ENCODE results near the gene TTC6. TPM values are rescaled to one million over a fixed set of nuclear protein-coding genes. Genes with fewer than 3 reads are reported as not detected.

TTC6 gene
- total and polyA plus RNA-seq, 3 experiments from 2014 or later = not detected

DNA sequence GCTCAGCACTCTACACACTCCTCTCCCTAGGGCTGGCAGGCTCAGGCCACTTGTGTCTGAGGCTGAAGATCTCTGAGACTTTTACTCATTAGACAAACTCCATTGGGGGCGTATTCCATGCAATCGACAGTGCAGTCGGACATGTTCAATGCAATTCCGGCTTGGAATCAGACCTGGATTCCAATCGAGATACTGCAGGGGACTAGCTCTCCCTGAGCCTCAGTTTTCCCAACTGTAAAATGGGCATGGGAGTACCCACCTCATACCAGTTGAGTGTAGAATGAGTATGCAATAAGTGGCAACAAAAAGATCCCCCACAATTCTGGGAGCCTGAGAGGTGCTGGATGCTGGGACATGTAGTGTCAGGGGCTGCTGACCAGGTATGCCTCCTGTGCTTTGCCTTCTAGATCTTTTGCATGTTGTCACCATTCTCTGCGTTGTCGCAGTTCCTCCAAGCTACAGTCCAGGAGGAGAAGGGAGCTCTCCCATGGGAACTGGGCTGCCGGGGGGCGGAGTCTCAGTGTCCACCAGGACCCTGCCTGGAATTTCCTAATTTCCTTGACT is 8.3 kb downstream of the TTC6 start:
- Histone ChIP-seq H3K27ac (ENCODE audit: low read depth, low read length) (no peak overlapping the region), H3K27me3 (ENCODE audit: insufficient read depth, low read length, poor library complexity, severe bottlenecking) (peaks cover 25% of the 10 kb centered on the region), H3K36me3 (ENCODE audit: insufficient read depth, low read length) (no peaks in the 10 kb centered on the region), H3K9me3 (ENCODE audit: low read length) (no peaks in the 10 kb centered on the region), H3K4me1 (ENCODE audit: insufficient read depth, low read length) (peaks cover 3% of the 10 kb centered on the region), H3K4me3 (ENCODE audit: low read length) (no peak overlapping the region)
- no peak overlapping the region for H3K27ac Mint-ChIP-seq
- H3K9me3 Mint-ChIP-seq = peaks cover 0 to 21% (median 16%) of the 10 kb centered on the region in 5 donors
- H3K36me3 Mint-ChIP-seq = no peaks in the 10 kb centered on the region
- POLR2A ChIA-PET = no interaction called here
- no peak for DNase-seq
- peaks cover 4 to 6% (median 5%) of the 10 kb centered on the region in 3 donors for H3K4me1 Mint-ChIP-seq
- peaks cover 32 to 37% of the 10 kb centered on the region in 2 donors for H3K27me3 Mint-ChIP-seq
- H3K4me3 Mint-ChIP-seq = no peak overlapping the region
- CTCF ChIA-PET = no interaction called here

DNA sequence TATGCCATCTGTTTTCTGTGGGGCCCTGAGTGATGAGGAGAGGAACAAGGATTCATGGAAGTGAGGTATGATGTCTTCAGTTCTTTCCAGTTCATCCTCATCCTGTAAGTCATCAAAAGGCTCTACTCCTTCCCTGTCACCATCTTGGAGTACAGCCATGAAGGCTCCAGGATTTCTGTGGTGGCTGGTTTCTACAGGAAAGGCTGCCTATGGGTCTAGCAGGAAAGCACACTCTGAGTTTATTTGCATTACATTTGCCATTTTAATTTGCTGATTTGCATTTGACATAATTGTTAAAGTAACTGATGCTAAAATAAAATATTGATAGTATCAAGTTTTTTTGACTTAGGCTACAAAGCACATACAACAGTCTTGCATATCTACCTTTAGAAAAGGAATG is 11.2 kb downstream of the TTC6 start:
- no peaks in the 10 kb centered on the region for H3K9me3 ChIP-seq (ENCODE audit: low read length)
- Mint-ChIP-seq H3K4me1 (no peaks in the 10 kb centered on the region), H3K27me3 (peaks cover 14 to 18% of the 10 kb centered on the region in 2 donors), H3K9me3 (peaks cover 2 to 18% (median 11%) of the 10 kb centered on the region in 5 donors), H3K4me3 (no peak overlapping the region), H3K36me3 (no peaks in the 10 kb centered on the region), H3K27ac (no peak overlapping the region)
- H3K36me3 ChIP-seq (ENCODE audit: insufficient read depth, low read length) = no peaks in the 10 kb centered on the region
- H3K27me3 ChIP-seq (ENCODE audit: insufficient read depth, low read length, poor library complexity, severe bottlenecking) = peaks cover 4% of the 10 kb centered on the region
- no peaks in the 10 kb centered on the region for H3K4me1 ChIP-seq (ENCODE audit: insufficient read depth, low read length)
- DNase-seq = no peak
- CTCF ChIA-PET = no interaction called here
- no peak overlapping the region for H3K27ac ChIP-seq (ENCODE audit: low read depth, low read length)
- no peak overlapping the region for H3K4me3 ChIP-seq (ENCODE audit: low read length)
- POLR2A ChIA-PET = no interaction called here

DNA sequence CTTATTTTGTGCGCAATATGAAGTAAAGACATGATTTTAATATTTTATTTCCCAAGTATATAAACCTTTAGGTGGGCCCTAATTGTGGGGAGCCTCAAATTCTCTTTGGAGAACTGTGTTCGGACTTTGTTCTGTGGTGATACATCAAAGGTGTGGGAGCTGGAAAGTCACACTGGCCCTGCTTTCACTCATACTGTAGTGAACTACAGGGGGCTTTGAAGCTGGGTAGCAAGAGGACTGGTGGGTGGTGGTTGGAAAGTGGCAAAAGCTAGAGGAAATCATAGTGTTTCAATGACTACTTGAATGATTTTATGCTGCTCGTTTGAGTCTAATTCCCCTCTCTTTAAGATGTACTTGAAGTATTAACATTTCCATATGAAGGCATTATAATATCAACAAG is 13.2 kb downstream of the TTC6 start:
- ChIA-PET CTCF (no interaction called here), POLR2A (no interaction called here)
- H3K4me1 Mint-ChIP-seq = no peaks in the 10 kb centered on the region
- Histone ChIP-seq H3K36me3 (ENCODE audit: insufficient read depth, low read length) (no peaks in the 10 kb centered on the region), H3K27me3 (ENCODE audit: insufficient read depth, low read length, poor library complexity, severe bottlenecking) (no peaks in the 10 kb centered on the region), H3K4me3 (ENCODE audit: low read length) (no peak overlapping the region), H3K4me1 (ENCODE audit: insufficient read depth, low read length) (no peaks in the 10 kb centered on the region), H3K9me3 (ENCODE audit: low read length) (no peaks in the 10 kb centered on the region), H3K27ac (ENCODE audit: low read depth, low read length) (no peak overlapping the region)
- no peak for DNase-seq
- peaks cover 12 to 22% (median 18%) of the 10 kb centered on the region in 5 donors for H3K9me3 Mint-ChIP-seq
- no peak overlapping the region for H3K27ac Mint-ChIP-seq
- H3K4me3 Mint-ChIP-seq = no peak overlapping the region
- no peaks in the 10 kb centered on the region for H3K36me3 Mint-ChIP-seq
- H3K27me3 Mint-ChIP-seq = peaks cover 13 to 14% of the 10 kb centered on the region in 2 donors

DNA sequence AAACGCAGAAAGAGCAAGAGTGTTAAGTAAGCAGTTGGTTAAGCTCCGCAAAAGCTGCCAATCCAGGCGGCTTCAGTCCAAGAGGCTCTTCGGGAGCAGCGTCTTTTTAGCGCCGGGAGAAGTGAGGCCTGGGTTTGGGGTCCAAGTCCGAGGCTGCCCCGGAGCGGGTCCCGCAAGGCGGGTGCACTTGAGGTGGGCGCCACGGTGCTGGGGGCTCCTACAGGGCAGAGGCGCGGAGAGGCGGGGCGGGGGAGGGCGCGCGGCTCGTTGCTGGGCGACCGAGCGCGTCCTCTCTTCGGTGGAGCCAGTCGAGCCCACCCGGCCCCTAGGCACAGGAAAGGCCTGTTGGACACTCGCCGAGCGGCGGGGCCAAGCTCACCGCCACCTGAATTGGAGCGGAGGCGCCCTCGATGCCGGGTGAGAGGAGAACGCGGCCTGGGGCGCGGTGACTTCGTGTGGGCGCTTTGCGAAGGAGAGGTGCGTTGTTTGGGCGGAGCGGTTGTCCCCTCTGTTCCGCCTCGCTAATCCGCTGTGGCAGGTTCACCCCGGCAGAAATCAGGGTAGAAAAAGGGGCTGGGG is 15.6 kb downstream of the TTC6 start:
- Mint-ChIP-seq H3K36me3 (peaks cover 0 to 3% (median 1%) of the 10 kb centered on the region in 3 donors), H3K4me3 (no peak overlapping the region), H3K4me1 (no peaks in the 10 kb centered on the region), H3K27ac (no peak overlapping the region), H3K9me3 (peaks cover 22 to 36% (median 30%) of the 10 kb centered on the region in 5 donors), H3K27me3 (peaks cover 7 to 14% of the 10 kb centered on the region in 2 donors)
- Histone ChIP-seq H3K27ac (ENCODE audit: low read depth, low read length) (no peak overlapping the region), H3K36me3 (ENCODE audit: insufficient read depth, low read length) (no peaks in the 10 kb centered on the region), H3K4me1 (ENCODE audit: insufficient read depth, low read length) (no peaks in the 10 kb centered on the region), H3K27me3 (ENCODE audit: insufficient read depth, low read length, poor library complexity, severe bottlenecking) (no peaks in the 10 kb centered on the region), H3K4me3 (ENCODE audit: low read length) (no peak overlapping the region), H3K9me3 (ENCODE audit: low read length) (peaks cover 5% of the 10 kb centered on the region)
- POLR2A ChIA-PET = no interaction called here
- CTCF ChIA-PET = no interaction called here
- no peak for DNase-seq

DNA sequence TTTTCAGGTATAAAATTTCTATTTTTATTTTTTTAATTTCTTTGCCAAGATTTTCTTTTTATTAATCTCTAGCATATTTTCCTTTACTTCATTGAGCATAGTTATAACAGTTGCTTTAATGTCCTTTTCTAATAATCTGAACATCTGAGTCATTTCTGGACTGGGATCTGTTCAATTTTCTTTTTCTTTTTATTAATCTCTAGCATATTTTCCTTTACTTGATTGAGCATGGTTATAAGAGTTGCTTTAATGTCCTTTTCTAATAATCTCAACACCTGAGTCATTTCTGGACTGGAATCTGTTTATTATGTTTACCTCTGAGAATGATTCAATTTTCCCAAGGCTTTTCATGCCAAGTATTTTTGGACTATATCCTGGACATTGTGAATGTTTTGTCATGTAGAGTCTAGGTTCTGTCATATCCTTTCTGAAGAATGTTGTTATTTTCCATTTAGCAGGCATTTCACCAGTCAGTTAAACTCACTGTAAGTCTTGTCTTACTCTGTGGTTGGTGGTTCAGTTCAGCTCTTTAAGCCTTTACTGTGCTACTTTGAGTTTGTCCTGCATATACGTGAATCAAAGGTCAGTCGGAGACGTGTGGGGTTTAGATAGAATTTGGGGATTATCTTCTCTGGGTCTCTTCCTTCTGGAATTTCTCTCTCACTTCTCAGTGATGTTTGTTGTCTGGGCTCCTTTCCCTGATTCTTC is 20.3 kb downstream of the TTC6 start:
- Mint-ChIP-seq H3K4me1 (no peaks in the 10 kb centered on the region), H3K36me3 (peaks cover 0 to 6% (median 1%) of the 10 kb centered on the region in 3 donors), H3K9me3 (peaks cover 24 to 49% (median 42%) of the 10 kb centered on the region in 5 donors), H3K4me3 (no peak overlapping the region), H3K27ac (no peak overlapping the region), H3K27me3 (peaks cover 5 to 10% of the 10 kb centered on the region in 2 donors)
- H3K4me1 ChIP-seq (ENCODE audit: insufficient read depth, low read length) = no peaks in the 10 kb centered on the region
- H3K27me3 ChIP-seq (ENCODE audit: insufficient read depth, low read length, poor library complexity, severe bottlenecking) = no peaks in the 10 kb centered on the region
- ChIA-PET POLR2A (no interaction called here), CTCF (no interaction called here)
- H3K36me3 ChIP-seq (ENCODE audit: insufficient read depth, low read length) = no peaks in the 10 kb centered on the region
- H3K9me3 ChIP-seq (ENCODE audit: low read length) = peaks cover 6% of the 10 kb centered on the region
- H3K27ac ChIP-seq (ENCODE audit: low read depth, low read length) = no peak overlapping the region
- DNase-seq = no peak
- H3K4me3 ChIP-seq (ENCODE audit: low read length) = no peak overlapping the region

DNA sequence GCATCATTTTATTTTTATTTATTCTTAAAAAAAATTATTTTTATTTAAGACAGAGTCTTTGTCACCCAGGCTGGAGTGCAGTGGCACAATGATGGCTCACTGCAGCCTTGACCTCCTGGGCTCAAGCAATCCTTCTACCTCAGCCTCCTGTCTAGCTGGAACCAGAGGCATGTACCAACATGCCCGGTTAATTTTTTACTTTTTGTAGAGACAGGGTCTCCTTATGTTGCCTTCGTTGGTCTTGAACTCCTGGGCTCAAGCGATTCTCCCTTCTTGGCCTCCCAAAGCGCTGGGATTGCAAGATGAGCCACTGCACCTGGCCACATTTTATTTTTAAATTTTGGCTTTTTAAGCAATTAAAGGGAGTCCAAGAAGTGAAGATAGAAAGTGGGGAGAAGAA is 21.4 kb downstream of the TTC6 start:
- ChIA-PET CTCF (no interaction called here), POLR2A (no interaction called here)
- Histone ChIP-seq H3K27ac (ENCODE audit: low read depth, low read length) (no peak overlapping the region), H3K36me3 (ENCODE audit: insufficient read depth, low read length) (no peaks in the 10 kb centered on the region), H3K9me3 (ENCODE audit: low read length) (peaks cover 6% of the 10 kb centered on the region), H3K4me3 (ENCODE audit: low read length) (no peak overlapping the region), H3K4me1 (ENCODE audit: insufficient read depth, low read length) (no peaks in the 10 kb centered on the region), H3K27me3 (ENCODE audit: insufficient read depth, low read length, poor library complexity, severe bottlenecking) (no peaks in the 10 kb centered on the region)
- no peak for DNase-seq
- Mint-ChIP-seq H3K4me3 (no peak overlapping the region), H3K9me3 (peaks cover 21 to 49% (median 39%) of the 10 kb centered on the region in 5 donors), H3K36me3 (peaks cover 0 to 6% (median 1%) of the 10 kb centered on the region in 3 donors), H3K4me1 (no peaks in the 10 kb centered on the region), H3K27me3 (peaks cover 0 to 10% of the 10 kb centered on the region in 2 donors), H3K27ac (no peak overlapping the region)

DNA sequence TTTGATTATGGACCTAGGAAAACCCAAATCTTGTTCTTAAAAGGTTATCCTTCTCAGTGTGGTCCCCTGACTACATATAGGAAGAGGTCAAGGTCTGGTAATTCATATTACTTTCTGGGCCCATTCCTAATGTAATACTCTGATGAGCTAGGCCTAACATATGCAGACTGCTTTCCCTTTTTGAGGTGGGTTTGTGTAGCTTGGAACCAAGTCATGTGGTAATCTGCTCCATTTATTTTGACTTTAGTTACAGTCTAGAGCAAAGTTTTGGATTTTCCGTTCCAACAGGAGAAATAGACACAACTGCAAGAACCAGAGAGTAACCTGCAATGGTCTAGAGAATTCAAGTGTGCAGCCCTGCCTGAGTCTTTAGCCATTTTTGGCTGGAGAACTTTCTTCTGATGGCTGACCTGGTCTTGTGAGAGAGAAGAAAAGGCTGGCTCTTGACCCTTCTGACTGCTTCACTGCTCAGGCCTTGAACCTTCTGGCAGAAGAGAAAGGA is 22.5 kb downstream of the TTC6 start:
- ChIA-PET CTCF (no interaction called here), POLR2A (no interaction called here)
- no peaks in the 10 kb centered on the region for H3K36me3 ChIP-seq (ENCODE audit: insufficient read depth, low read length)
- H3K9me3 ChIP-seq (ENCODE audit: low read length) = peaks cover 6% of the 10 kb centered on the region
- H3K4me3 ChIP-seq (ENCODE audit: low read length) = no peak overlapping the region
- H3K27ac ChIP-seq (ENCODE audit: low read depth, low read length) = no peak overlapping the region
- no peak for DNase-seq
- Mint-ChIP-seq H3K4me3 (no peak overlapping the region), H3K9me3 (peaks cover 16 to 45% (median 31%) of the 10 kb centered on the region in 5 donors), H3K27ac (no peak overlapping the region), H3K36me3 (peaks cover 0 to 6% (median 1%) of the 10 kb centered on the region in 3 donors), H3K27me3 (peaks cover 0 to 10% of the 10 kb centered on the region in 2 donors), H3K4me1 (no peaks in the 10 kb centered on the region)
- H3K4me1 ChIP-seq (ENCODE audit: insufficient read depth, low read length) = no peaks in the 10 kb centered on the region
- H3K27me3 ChIP-seq (ENCODE audit: insufficient read depth, low read length, poor library complexity, severe bottlenecking) = no peaks in the 10 kb centered on the region

DNA sequence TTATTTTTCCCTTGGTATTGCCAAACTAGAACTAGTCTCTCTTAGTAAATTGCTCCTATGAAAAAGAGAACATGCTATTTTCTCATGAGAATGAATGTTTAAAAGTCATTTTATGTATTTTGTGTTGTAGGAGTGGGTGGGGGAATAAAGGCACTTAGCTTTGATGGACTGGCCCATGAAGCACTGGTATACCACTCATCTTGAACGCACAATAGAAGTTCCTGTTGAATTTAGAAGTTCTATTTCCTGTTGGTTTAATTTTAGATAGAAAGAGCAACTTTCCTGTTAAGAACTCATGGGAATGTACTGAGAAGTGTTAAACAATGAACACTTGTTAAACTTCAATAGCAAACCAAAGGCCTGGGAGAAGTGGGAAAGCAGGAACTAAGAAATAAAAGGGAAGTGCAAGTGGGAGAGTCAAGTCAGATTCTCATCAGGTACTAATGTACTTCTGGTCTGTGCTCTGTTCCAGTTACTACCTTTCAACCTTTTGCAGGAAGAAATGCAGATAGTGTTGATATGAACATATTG is 23.1 kb downstream of the TTC6 start:
- Histone ChIP-seq H3K4me1 (ENCODE audit: insufficient read depth, low read length) (no peaks in the 10 kb centered on the region), H3K27ac (ENCODE audit: low read depth, low read length) (no peak overlapping the region), H3K9me3 (ENCODE audit: low read length) (peaks cover 6% of the 10 kb centered on the region), H3K4me3 (ENCODE audit: low read length) (no peak overlapping the region), H3K27me3 (ENCODE audit: insufficient read depth, low read length, poor library complexity, severe bottlenecking) (no peaks in the 10 kb centered on the region), H3K36me3 (ENCODE audit: insufficient read depth, low read length) (no peaks in the 10 kb centered on the region)
- H3K27ac Mint-ChIP-seq = no peak overlapping the region
- peaks cover 0 to 11% of the 10 kb centered on the region in 2 donors for H3K27me3 Mint-ChIP-seq
- peaks cover 0 to 6% (median 1%) of the 10 kb centered on the region in 3 donors for H3K36me3 Mint-ChIP-seq
- ChIA-PET POLR2A (no interaction called here), CTCF (no interaction called here)
- H3K4me3 Mint-ChIP-seq = no peak overlapping the region
- no peak for DNase-seq
- no peaks in the 10 kb centered on the region for H3K4me1 Mint-ChIP-seq
- peaks cover 19 to 47% (median 28%) of the 10 kb centered on the region in 5 donors for H3K9me3 Mint-ChIP-seq

Measured in CD8-positive, alpha-beta memory T cell (primary cell).